ENCODE data around the gene COMMD2. TPM values are rescaled to one million over a fixed set of nuclear protein-coding genes. Genes with fewer than 3 reads are reported as not detected.

The COMMD2 gene
- total and polyA plus RNA-seq, 2 donors (not counting 1 experiment from before 2014, with no cell fraction given), result 28.6 to 50.7 TPM

GRCh38 chr3:149739396-149739795 is 12.9 kb downstream of the COMMD2 start:
- no peak overlapping the region for H3K4me3 ChIP-seq (replicated peaks in 1 of 4; ENCODE audit: control extremely low read depth in 1 of 4, insufficient read depth in 1 of 4, low read depth in 3 of 4, low read length in 4 of 4)
- TF ChIP-seq EZH2 (IDR thresholded peaks at IDR 0.05; ENCODE audit: low read length, missing control alignments) (no peak), CTCF (conservative IDR thresholded peaks at IDR 0.05 in 1 of 2, IDR thresholded peaks at IDR 0.05 in 1 of 2; ENCODE audit: low read depth in 1 of 2, low read length in 2 of 2) (no peak)
- no peak overlapping the region for H3K9ac ChIP-seq (ENCODE audit: insufficient read depth, low read length)
- DNase-seq (ENCODE audit: low read depth in 2 of 2), result no peak
- H4K20me1 ChIP-seq (ENCODE audit: control insufficient read depth, extremely low read depth, insufficient read depth, low read length), result no peaks in the 10 kb centered on the region
- no peaks in the 10 kb centered on the region for H3K9me3 ChIP-seq (ENCODE audit: control insufficient read depth, insufficient read depth, low read depth, low read length)
- H3K4me1 ChIP-seq (ENCODE audit: control insufficient read depth, extremely low read depth, insufficient read depth, low read length), result no peaks in the 10 kb centered on the region
- no peaks in the 10 kb centered on the region for H3K27me3 ChIP-seq (ENCODE audit: control insufficient read depth, insufficient read depth, low read length)
- H3K79me2 ChIP-seq (ENCODE audit: control insufficient read depth, insufficient read depth, low read length), result no peaks in the 10 kb centered on the region
- no peak overlapping the region for H3K4me2 ChIP-seq (ENCODE audit: extremely low read depth, insufficient read depth, low read length)
- H3K27ac ChIP-seq (ENCODE audit: insufficient read depth, low read length), result no peak overlapping the region
- no peak overlapping the region for H2AFZ ChIP-seq (ENCODE audit: low read length)
- H3K36me3 ChIP-seq (ENCODE audit: control insufficient read depth, insufficient read depth, low read length), result no peaks in the 10 kb centered on the region

DNA sequence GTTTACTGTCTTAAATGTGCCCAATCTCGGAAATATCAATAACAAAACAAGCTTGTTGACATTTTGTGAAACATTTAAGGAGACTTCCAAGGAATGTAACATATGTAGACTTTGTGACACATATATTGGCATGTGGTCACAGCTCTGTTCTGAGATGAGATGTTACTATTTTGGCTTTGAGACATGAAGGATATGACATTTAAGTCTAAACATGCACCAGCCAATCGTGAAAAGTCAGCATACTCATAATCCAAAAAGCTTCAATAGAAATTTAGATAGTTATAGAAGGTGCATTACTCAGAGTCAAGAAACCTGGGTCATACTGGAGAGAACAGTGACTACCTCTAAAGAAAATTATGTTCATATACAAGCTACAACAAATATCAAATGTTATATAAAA is 13.4 kb downstream of the COMMD2 start:
- no peak for DNase-seq (ENCODE audit: low read depth in 2 of 2)
- no peak for TF ChIP-seq CTCF (conservative IDR thresholded peaks at IDR 0.05 in 1 of 2, IDR thresholded peaks at IDR 0.05 in 1 of 2; ENCODE audit: low read depth in 1 of 2, low read length in 2 of 2)
- TF ChIP-seq EZH2 (IDR thresholded peaks at IDR 0.05; ENCODE audit: low read length, missing control alignments), result no peak
- H3K4me2 ChIP-seq (ENCODE audit: extremely low read depth, insufficient read depth, low read length), result no peak overlapping the region
- no peak overlapping the region for H3K4me3 ChIP-seq (replicated peaks in 1 of 4; ENCODE audit: control extremely low read depth in 1 of 4, insufficient read depth in 1 of 4, low read depth in 3 of 4, low read length in 4 of 4)
- H4K20me1 ChIP-seq (ENCODE audit: control insufficient read depth, extremely low read depth, insufficient read depth, low read length), result no peaks in the 10 kb centered on the region
- H3K9ac ChIP-seq (ENCODE audit: insufficient read depth, low read length), result no peak overlapping the region
- H3K27ac ChIP-seq (ENCODE audit: insufficient read depth, low read length), result no peak overlapping the region
- H3K27me3 ChIP-seq (ENCODE audit: control insufficient read depth, insufficient read depth, low read length), result no peaks in the 10 kb centered on the region
- H3K36me3 ChIP-seq (ENCODE audit: control insufficient read depth, insufficient read depth, low read length), result no peaks in the 10 kb centered on the region
- H3K79me2 ChIP-seq (ENCODE audit: control insufficient read depth, insufficient read depth, low read length), result no peaks in the 10 kb centered on the region
- no peaks in the 10 kb centered on the region for H3K9me3 ChIP-seq (ENCODE audit: control insufficient read depth, insufficient read depth, low read depth, low read length)
- H2AFZ ChIP-seq (ENCODE audit: low read length), result no peak overlapping the region
- no peaks in the 10 kb centered on the region for H3K4me1 ChIP-seq (ENCODE audit: control insufficient read depth, extremely low read depth, insufficient read depth, low read length)

DNA sequence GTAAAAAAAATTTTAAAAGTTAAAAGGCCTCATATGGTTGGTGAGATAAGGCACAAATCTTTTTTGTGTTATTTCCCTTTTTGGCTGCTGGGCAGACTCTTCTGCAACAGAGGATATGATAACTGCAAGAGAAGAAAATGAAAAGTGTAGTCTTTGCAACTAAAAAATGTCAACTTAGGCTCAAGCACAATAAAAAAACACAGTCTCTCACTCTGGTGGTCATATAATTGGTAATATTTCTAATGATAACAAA is 15.4 kb downstream of the COMMD2 start:
- H3K27me3 ChIP-seq (ENCODE audit: control insufficient read depth, insufficient read depth, low read length), result no peaks in the 10 kb centered on the region
- no peak overlapping the region for H2AFZ ChIP-seq (ENCODE audit: low read length)
- no peaks in the 10 kb centered on the region for H4K20me1 ChIP-seq (ENCODE audit: control insufficient read depth, extremely low read depth, insufficient read depth, low read length)
- H3K9me3 ChIP-seq (ENCODE audit: control insufficient read depth, insufficient read depth, low read depth, low read length), result no peaks in the 10 kb centered on the region
- no peak overlapping the region for H3K4me2 ChIP-seq (ENCODE audit: extremely low read depth, insufficient read depth, low read length)
- DNase-seq (ENCODE audit: low read depth in 2 of 2), result no peak
- no peaks in the 10 kb centered on the region for H3K79me2 ChIP-seq (ENCODE audit: control insufficient read depth, insufficient read depth, low read length)
- TF ChIP-seq CTCF (conservative IDR thresholded peaks at IDR 0.05 in 1 of 2, IDR thresholded peaks at IDR 0.05 in 1 of 2; ENCODE audit: low read depth in 1 of 2, low read length in 2 of 2), result no peak
- no peak for TF ChIP-seq EZH2 (IDR thresholded peaks at IDR 0.05; ENCODE audit: low read length, missing control alignments)
- no peak overlapping the region for H3K9ac ChIP-seq (ENCODE audit: insufficient read depth, low read length)
- no peak overlapping the region for H3K4me3 ChIP-seq (replicated peaks in 1 of 4; ENCODE audit: control extremely low read depth in 1 of 4, insufficient read depth in 1 of 4, low read depth in 3 of 4, low read length in 4 of 4)
- no peak overlapping the region for H3K27ac ChIP-seq (ENCODE audit: insufficient read depth, low read length)
- no peaks in the 10 kb centered on the region for H3K4me1 ChIP-seq (ENCODE audit: control insufficient read depth, extremely low read depth, insufficient read depth, low read length)
- no peaks in the 10 kb centered on the region for H3K36me3 ChIP-seq (ENCODE audit: control insufficient read depth, insufficient read depth, low read length)
